SK-N-SH (cell line): ENCODE data around the gene EXOC6. TPM values are rescaled to one million over a fixed set of nuclear protein-coding genes. Genes with fewer than 3 reads are reported as not detected.

ENCODE experiments used
- CTCF ChIA-PET: fragments of 300-600, 350-600 bp; formaldehyde crosslinking; extraction: SDS; loops from one replicate; lab custom pipeline; 2021; lab: Yijun Ruan, JAX
- POLR2A ChIA-PET: fragments of 350-600 bp; sonication (Branson Sonifier 250); formaldehyde crosslinking; extraction: SDS; loops from one replicate; lab custom pipeline; 2020; ENCODE audit warnings: antibody characterized with exemption, inconsistent platforms; lab: Yijun Ruan, JAX
- DNase-seq: peaks from one replicate; pipeline ENCODE4 v3.0.0; 2012
- H2AFZ ChIP-seq: fragments of 200-600 bp; sonication (generic); 2 replicates; pipeline ENCODE4 v1.8.1; 2016; ENCODE audit warnings: antibody characterized with exemption, mild to moderate bottlenecking, low read depth
- H3F3A ChIP-seq: fragments of 200-600 bp; sonication (generic); replicated peaks from 2 replicates; pipeline ENCODE3; 2016; ENCODE audit warnings: antibody characterized with exemption, mild to moderate bottlenecking; ENCODE audit not compliant: insufficient read depth
- H3K27ac ChIP-seq, 2 experiments: fragments of 200-500 bp in 1 of 2; fragments of 200-600 bp in 1 of 2; sonication (Bioruptor generic) in 1 of 2; sonication (generic), shearing (Covaris generic) in 1 of 2; 2 replicates each; pipeline versions ENCODE4 v1.5.1 to v1.6.1; 2014 to 2016; ENCODE audit warnings: low read depth in 2 of 2, inconsistent platforms in 1 of 2, low read length in 1 of 2, mild to moderate bottlenecking in 1 of 2, mixed read lengths in 1 of 2
- H3K27me3 ChIP-seq: fragments of 200-600 bp; sonication (generic), shearing (Covaris generic); 2 replicates; pipeline ENCODE4 v1.6.1; 2016; ENCODE audit warnings: mixed run types; ENCODE audit not compliant: insufficient read depth
- H3K36me3 ChIP-seq, 2 experiments: fragments of 200-500 bp in 1 of 2; fragments of 200-600 bp in 1 of 2; sonication (Bioruptor generic) in 1 of 2; sonication (generic) in 1 of 2; replicated peaks in 1 of 2; 2 replicates each; pipeline versions ENCODE3 to v1.5.1; 2014 to 2016; ENCODE audit warnings: low read length in 1 of 2, mild to moderate bottlenecking in 1 of 2; ENCODE audit not compliant: insufficient read depth in 2 of 2, control insufficient read depth in 1 of 2
- H3K4me1 ChIP-seq, 2 experiments: fragments of 200-500 bp in 1 of 2; fragments of 200-600 bp in 1 of 2; sonication (Bioruptor generic) in 1 of 2; sonication (generic), shearing (Covaris generic) in 1 of 2; 2 replicates each; pipeline versions ENCODE4 v1.5.1 to v1.6.1; 2014 to 2016; ENCODE audit warnings: low read depth in 1 of 2, low read length in 1 of 2, mixed run types in 1 of 2; ENCODE audit not compliant: insufficient read depth in 2 of 2, control insufficient read depth in 1 of 2
- H3K4me2 ChIP-seq: fragments of 200-600 bp; sonication (generic), shearing (Covaris generic); 2 replicates; pipeline ENCODE4 v1.6.1; 2017; ENCODE audit warnings: mixed run types
- H3K4me3 ChIP-seq, 2 experiments: fragments of 200-500 bp in 1 of 2; fragments of 200-600 bp in 1 of 2; sonication (Bioruptor generic) in 1 of 2; sonication (generic), shearing (Covaris generic) in 1 of 2; 2 replicates each; pipeline versions ENCODE4 v1.5.1 to v1.8.1; 2014 to 2016; ENCODE audit warnings: low read depth in 2 of 2, inconsistent platforms in 1 of 2, low read length in 1 of 2, mild to moderate bottlenecking in 1 of 2, mixed read lengths in 1 of 2, moderate library complexity in 1 of 2
- H3K79me2 ChIP-seq: fragments of 200-600 bp; sonication (generic); 2 replicates; pipeline ENCODE4 v1.8.1; 2017; ENCODE audit warnings: mild to moderate bottlenecking; ENCODE audit not compliant: insufficient read depth
- H3K9ac ChIP-seq: fragments of 200-600 bp; sonication (generic); 2 replicates; pipeline ENCODE4 v1.6.1; 2017; ENCODE audit warnings: mixed run types
- H3K9me2 ChIP-seq: fragments of 200-600 bp; sonication (generic); 2 replicates; pipeline ENCODE4 v1.6.1; 2017; ENCODE audit warnings: mixed run types
- H3K9me3 ChIP-seq: fragments of 200-600 bp; sonication (generic); 2 replicates; pipeline ENCODE4 v1.6.1; 2017; ENCODE audit warnings: mixed run types, mild to moderate bottlenecking, moderate library complexity
- H4K20me1 ChIP-seq: fragments of 200-600 bp; sonication (generic); 2 replicates; pipeline ENCODE4 v1.6.1; 2017; ENCODE audit warnings: mild to moderate bottlenecking, mixed run types; ENCODE audit not compliant: insufficient read depth
- ELF1 ChIP-seq: IDR thresholded peaks from 2 replicates; pipeline ENCODE4 v1.4.0; 2012
- EP300 ChIP-seq, 2 experiments: IDR thresholded peaks; 2 replicates each; pipeline versions ENCODE4 v1.4.0 to v1.6.1; 2012; ENCODE audit warnings: borderline replicate concordance in 1 of 2, low read depth in 1 of 2, low read length in 1 of 2
- FOXJ3 ChIP-seq: sonication (generic); formaldehyde crosslinking; IDR thresholded peaks from 2 replicates; pipeline ENCODE4 v1.5.1; 2020; ENCODE audit warnings: mild to moderate bottlenecking, missing genetic modification reagents
- GABPA ChIP-seq: IDR thresholded peaks from 2 replicates; pipeline ENCODE4 v1.4.0; 2012; ENCODE audit warnings: low read depth, mild to moderate bottlenecking
- GATA2 ChIP-seq: sonication (generic); formaldehyde crosslinking; IDR thresholded peaks from 2 replicates; pipeline ENCODE4 v1.5.0; 2020; ENCODE audit warnings: mild to moderate bottlenecking, missing genetic modification reagents
- MAX ChIP-seq: IDR thresholded peaks from 2 replicates; pipeline ENCODE4 v1.4.0; 2012; ENCODE audit warnings: low read depth
- MEF2A ChIP-seq: IDR thresholded peaks from 2 replicates; pipeline ENCODE4 v1.4.0; 2012; ENCODE audit warnings: low read depth, borderline replicate concordance
- MXI1 ChIP-seq: IDR thresholded peaks from 2 replicates; pipeline ENCODE4 v1.6.1; 2012; ENCODE audit warnings: mild to moderate bottlenecking, low read depth, low read length, improper control_type of control experiment
- NRF1 ChIP-seq: IDR thresholded peaks from 2 replicates; pipeline ENCODE4 v1.6.1; 2012; ENCODE audit warnings: low read depth, mild to moderate bottlenecking, low read length
- POLR2AphosphoS5 ChIP-seq: IDR thresholded peaks from 2 replicates; pipeline ENCODE4 v1.6.1; 2012; ENCODE audit warnings: low read depth, low read length
- RAD21 ChIP-seq: IDR thresholded peaks from 2 replicates; pipeline ENCODE4 v1.6.1; 2012; ENCODE audit warnings: mild to moderate bottlenecking, low read length
- RCOR1 ChIP-seq: fragments of 150-350 bp; IDR thresholded peaks from 2 replicates; pipeline ENCODE4 v1.6.1; 2017; ENCODE audit warnings: antibody characterized with exemption, low read length
- RXRA ChIP-seq: IDR thresholded peaks from 2 replicates; pipeline ENCODE4 v1.4.0; 2012; ENCODE audit warnings: low read depth, mild to moderate bottlenecking, borderline replicate concordance
- SIN3A ChIP-seq: IDR thresholded peaks from 2 replicates; pipeline ENCODE4 v1.6.1; 2012; ENCODE audit warnings: low read depth, mild to moderate bottlenecking, low read length, moderate library complexity, borderline replicate concordance
- SMC3 ChIP-seq: IDR thresholded peaks from 2 replicates; pipeline ENCODE4 v1.6.1; 2012; ENCODE audit warnings: low read depth, low read length, improper control_type of control experiment
- TAF1 ChIP-seq: IDR thresholded peaks from 2 replicates; pipeline ENCODE4 v1.6.1; 2012; ENCODE audit warnings: low read depth, mild to moderate bottlenecking, low read length, moderate library complexity, borderline replicate concordance
- TCF12 ChIP-seq: IDR thresholded peaks from 2 replicates; pipeline ENCODE4 v1.4.0; 2012
- TEAD4 ChIP-seq: IDR thresholded peaks from 2 replicates; pipeline ENCODE4 v1.4.0; 2012; ENCODE audit warnings: mild to moderate bottlenecking, borderline replicate concordance; ENCODE audit not compliant: insufficient read depth
- USF1 ChIP-seq: IDR thresholded peaks from 2 replicates; pipeline ENCODE4 v1.4.0; 2012; ENCODE audit warnings: low read depth, borderline replicate concordance
- WGBS: methylation state at CpG from one replicate; pipeline ENCODE4 v1.1.6; 2017; ENCODE audit warnings: low lambda C conversion rate; 5-methylcytosine and 5-hydroxymethylcytosine counted together
- polyA plus RNA-seq, 3 experiments: library from polyadenylated mRNA; depleted of rRNA; stranded (reverse); fragments of >200 nt; gene quantifications; 2 replicates each; pipeline ENCODE4 v1.2.3, GENCODE V29; 2012
- TF ChIP-seq, protein P1 (sequence below): fragments of 150-350 bp; IDR thresholded peaks from 2 replicates; pipeline ENCODE4 v1.6.1; 2017; ENCODE audit warnings: antibody characterized with exemption, low read length, low read depth, borderline replicate concordance
- TF ChIP-seq, protein P2 (sequence below): fragments of 150-350 bp; IDR thresholded peaks from 2 replicates; pipeline ENCODE4 v1.6.1; 2016; ENCODE audit warnings: mild to moderate bottlenecking, low read depth, low read length

EXOC6 gene
- polyA plus RNA-seq, 1 of the 3 experiments (the other 2 are of a cell fraction) = 2.3 TPM

- TF ChIP-seq, protein P1, sequence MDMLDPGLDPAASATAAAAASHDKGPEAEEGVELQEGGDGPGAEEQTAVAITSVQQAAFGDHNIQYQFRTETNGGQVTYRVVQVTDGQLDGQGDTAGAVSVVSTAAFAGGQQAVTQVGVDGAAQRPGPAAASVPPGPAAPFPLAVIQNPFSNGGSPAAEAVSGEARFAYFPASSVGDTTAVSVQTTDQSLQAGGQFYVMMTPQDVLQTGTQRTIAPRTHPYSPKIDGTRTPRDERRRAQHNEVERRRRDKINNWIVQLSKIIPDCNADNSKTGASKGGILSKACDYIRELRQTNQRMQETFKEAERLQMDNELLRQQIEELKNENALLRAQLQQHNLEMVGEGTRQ = no peak
- TF ChIP-seq NRF1 (no peak), MXI1 (no peak)
- TF ChIP-seq, all 33 proteins: peak for 0
Measured at GRCh38 chr10:92916433-92916832, 68.1 kb downstream of the EXOC6 start (continued).

DNA sequence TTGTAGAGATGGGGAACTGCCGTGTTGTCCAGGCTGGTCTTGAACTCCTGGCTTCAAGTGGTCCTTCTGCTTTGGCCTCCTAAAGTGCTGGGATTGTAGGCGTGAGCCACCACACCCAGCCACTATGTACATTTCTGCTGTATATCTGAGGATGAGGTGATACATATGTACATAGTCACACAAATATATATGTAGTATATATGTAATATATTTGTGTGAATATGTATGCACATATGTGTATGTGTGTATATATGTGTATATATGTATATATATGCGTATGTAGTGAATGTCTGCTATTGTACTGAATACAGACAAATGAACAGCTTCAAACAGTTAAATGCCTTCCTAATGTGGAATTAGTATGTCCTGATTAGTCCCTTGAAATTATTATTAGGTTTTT, 70.3 kb downstream of the EXOC6 start:
- no peaks in the 10 kb centered on the region for H3F3A ChIP-seq
- H4K20me1 ChIP-seq = no peaks in the 10 kb centered on the region
- no peaks in the 10 kb centered on the region for H3K9me2 ChIP-seq
- DNase-seq = no peak
- 0 out of 2 replicates have a peak, but pooled peaks cover 5% of the 10 kb centered on the region for H3K9me3 ChIP-seq
- TF ChIP-seq TEAD4 = no peak
- no peak for TF ChIP-seq ELF1
- no peak for TF ChIP-seq SMC3
- TF ChIP-seq SIN3A = no peak
- TF ChIP-seq FOXJ3 (CRISPR knock-in tag) = no peak
- TF ChIP-seq MXI1 = no peak
- TF ChIP-seq POLR2AphosphoS5 = no peak
- no peak for TF ChIP-seq EP300 (IDR thresholded peaks at IDR 0.05; ENCODE audit: borderline replicate concordance in 1 of 2, low read depth in 1 of 2, low read length in 1 of 2)
- no peak for TF ChIP-seq RXRA
- POLR2A ChIA-PET = no interaction called here
- H3K79me2 ChIP-seq = no peaks in the 10 kb centered on the region
- H3K9ac ChIP-seq = no peak overlapping the region
- H3K4me2 ChIP-seq = no peak overlapping the region
- CTCF ChIA-PET = interaction anchor here (1.0 kb wide), 1 partner anchor 161 kb away, joined by 3 read pairs; no protein-coding TSS in a partner anchor
- H3K27me3 ChIP-seq = no peaks in the 10 kb centered on the region
- no peaks in the 10 kb centered on the region for H3K4me1 ChIP-seq
- H2AFZ ChIP-seq = no peak overlapping the region
- over 99% methylated on average over 3 of the region's 3 CpGs for WGBS
- no peak overlapping the region for H3K27ac ChIP-seq
- H3K36me3 ChIP-seq = no peaks in the 10 kb centered on the region
- H3K4me3 ChIP-seq = no peak overlapping the region

DNA sequence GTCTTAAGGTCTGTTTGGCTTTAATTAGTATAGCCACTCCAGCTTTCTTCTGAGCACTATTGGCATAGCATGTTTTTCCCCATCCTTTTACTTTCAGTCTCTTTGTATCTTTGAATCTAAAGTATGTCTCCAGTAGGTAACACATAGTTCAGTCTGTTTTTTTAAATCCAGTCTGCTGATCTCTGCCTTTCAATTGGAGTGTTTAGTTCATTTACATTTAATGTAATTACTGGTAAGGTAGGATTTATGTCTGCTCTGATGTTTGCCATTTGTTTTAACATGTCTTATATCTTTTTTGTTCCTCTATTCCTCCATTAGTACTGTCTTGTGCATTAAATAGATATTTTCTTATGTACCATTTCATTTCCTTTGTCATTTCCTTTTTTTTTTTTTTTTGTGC, 72.5 kb downstream of the EXOC6 start:
- Histone ChIP-seq H3K4me3 (no peak overlapping the region), H3K79me2 (no peaks in the 10 kb centered on the region), H3K9me2 (no peaks in the 10 kb centered on the region), H4K20me1 (no peaks in the 10 kb centered on the region), H3K27me3 (no peaks in the 10 kb centered on the region), H3F3A (no peaks in the 10 kb centered on the region), H2AFZ (no peak overlapping the region), H3K4me2 (no peak overlapping the region), H3K27ac (no peak overlapping the region), H3K9ac (no peak overlapping the region), H3K4me1 (no peaks in the 10 kb centered on the region), H3K9me3 (0 out of 2 replicates have a peak, but pooled peaks cover 5% of the 10 kb centered on the region), H3K36me3 (no peaks in the 10 kb centered on the region)
- DNase-seq = no peak
- ChIA-PET CTCF (interaction anchor here (1.2 kb wide), 1 partner anchor 82 kb away, joined by 3 read pairs; no protein-coding TSS in a partner anchor), POLR2A (no interaction called here)
- TF ChIP-seq RXRA (no peak), TCF12 (no peak), MXI1 (no peak), MEF2A (no peak), RCOR1 (no peak), GABPA (no peak), GATA2 (CRISPR knock-in tag) (no peak), TEAD4 (no peak), NRF1 (no peak), TAF1 (no peak), USF1 (no peak), MAX (no peak), RAD21 (no peak), POLR2AphosphoS5 (no peak)
- TF ChIP-seq, protein P1 = no peak
- TF ChIP-seq, protein P2, sequence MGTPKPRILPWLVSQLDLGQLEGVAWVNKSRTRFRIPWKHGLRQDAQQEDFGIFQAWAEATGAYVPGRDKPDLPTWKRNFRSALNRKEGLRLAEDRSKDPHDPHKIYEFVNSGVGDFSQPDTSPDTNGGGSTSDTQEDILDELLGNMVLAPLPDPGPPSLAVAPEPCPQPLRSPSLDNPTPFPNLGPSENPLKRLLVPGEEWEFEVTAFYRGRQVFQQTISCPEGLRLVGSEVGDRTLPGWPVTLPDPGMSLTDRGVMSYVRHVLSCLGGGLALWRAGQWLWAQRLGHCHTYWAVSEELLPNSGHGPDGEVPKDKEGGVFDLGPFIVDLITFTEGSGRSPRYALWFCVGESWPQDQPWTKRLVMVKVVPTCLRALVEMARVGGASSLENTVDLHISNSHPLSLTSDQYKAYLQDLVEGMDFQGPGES = no peak
